ENCODE results near the gene IL4R. TPM values are rescaled to one million over a fixed set of nuclear protein-coding genes. Genes with fewer than 3 reads are reported as not detected.

Gene IL4R
- total RNA-seq, 1 experiment from 2014 or later = 28.6 TPM

- Histone ChIP-seq H3K27ac (ENCODE audit: insufficient read length, low read depth, low read length) (no peak overlapping the region), H2AK5ac (ENCODE audit: insufficient read length, low read length) (no peak overlapping the region), H2BK12ac (ENCODE audit: insufficient read length, low read depth, low read length) (no peak overlapping the region), H3K18ac (ENCODE audit: insufficient read length, low read depth, low read length) (no peak overlapping the region), H4K8ac (replicated peaks; ENCODE audit: insufficient read length, low read depth, low read length) (no peak overlapping the region), H3K4ac (ENCODE audit: low read depth, low read length) (no peak overlapping the region), H3K14ac (ENCODE audit: insufficient read depth, low read length) (no peak overlapping the region), H2BK15ac (ENCODE audit: low read depth, low read length) (no peak overlapping the region), H3K56ac (ENCODE audit: insufficient read length, low read depth, low read length) (no peak overlapping the region), H3K9ac (ENCODE audit: extremely low read depth, insufficient read length, low read length) (no peak overlapping the region), H2BK5ac (ENCODE audit: insufficient read length, low read length) (no peak overlapping the region), H3K27me3 (ENCODE audit: insufficient read depth, low read length) (no peaks in the 10 kb centered on the region), H3K23ac (ENCODE audit: insufficient read length, low read depth, low read length) (no peak overlapping the region), H3K4me1 (ENCODE audit: insufficient read depth, low read length) (no peaks in the 10 kb centered on the region), H3K4me2 (ENCODE audit: insufficient read depth, insufficient read length, low read length) (no peak overlapping the region), H3K79me1 (ENCODE audit: insufficient read depth, low read depth, low read length, poor library complexity, severe bottlenecking) (no peaks in the 10 kb centered on the region), H4K5ac (ENCODE audit: insufficient read length, low read depth, low read length) (no peak overlapping the region), H3K9me3 (ENCODE audit: control insufficient read depth, low read depth, low read length) (no peaks in the 10 kb centered on the region), H2AFZ (ENCODE audit: low read length) (no peak overlapping the region), H2BK120ac (ENCODE audit: low read depth, low read length, poor library complexity, severe bottlenecking) (no peak overlapping the region), H3K23me2 (ENCODE audit: insufficient read length, low read depth, low read length, poor library complexity, severe bottlenecking) (no peaks in the 10 kb centered on the region), H2BK20ac (ENCODE audit: low read depth, low read length, poor library complexity, severe bottlenecking) (no peak overlapping the region), H3K79me2 (ENCODE audit: insufficient read depth, low read length) (no peaks in the 10 kb centered on the region), H4K20me1 (ENCODE audit: control insufficient read depth, insufficient read depth, insufficient read length) (peaks cover 2% of the 10 kb centered on the region), H3T11ph (ENCODE audit: low read length) (no peak overlapping the region), H4K91ac (ENCODE audit: insufficient read length, low read depth, low read length) (no peak overlapping the region)
- peaks cover 8% of the 10 kb centered on the region for H3K27me3 Mint-ChIP-seq (ENCODE audit: low read depth)
- WGBS (ENCODE audit: extremely low coverage, insufficient read length, low lambda C conversion rate) = 100% methylated on average over 2 of the region's 9 CpGs
- H3K9me3 Mint-ChIP-seq = peaks cover 6 to 9% of the 10 kb centered on the region in 2 experiments; a peak in 3 of 5 replicates
- peaks cover 0 to 8% (median 5%) of the 10 kb centered on the region in 3 experiments; a peak in 4 of 7 replicates for H3K36me3 Mint-ChIP-seq (ENCODE audit: insufficient read depth in 1 of 3, low read depth in 3 of 3)
- TF ChIP-seq CTCF (conservative IDR thresholded peaks at IDR 0.05) = no peak
- no peak for DNase-seq
- H3K4me3 Mint-ChIP-seq = no peak overlapping the region; a peak in 1 of 5 replicates
- no peak overlapping the region; a peak in 1 of 7 replicates for H3K27ac Mint-ChIP-seq
- peaks cover 9% of the 10 kb centered on the region in 2 experiments for H3K4me1 Mint-ChIP-seq
Observed at GRCh38 chr16:27305839-27306442, 7.8 kb upstream of the IL4R start.
